A549 treated with GW870086 at 1 μM for 4 hours (cell line): ENCODE results near the gene FGL2. TPM values are rescaled to one million over a fixed set of nuclear protein-coding genes. Genes with fewer than 3 reads are reported as not detected.

Experiments
- total RNA-seq: library from RNA; stranded (reverse); fragments of 200-300 nt; extraction: Qiagen RNA extraction; gene quantifications from 5 replicates; pipeline ENCODE4 v1.2.3, GENCODE V29; 2022; ENCODE audit warnings: low read depth

The FGL2 gene
- total RNA-seq = not detected in 5 replicates

GRCh38 chr7:77199013-77199966, at the start of gene FGL2:
TSS of gene FGL2 (minus strand) at chr7:77199819. CDS start at chr7:77199793, 26 bp downstream.

Other genes with a start within 250 kb of the FGL2 start
- gene SPDYE17, start 167.5 kb downstream of the FGL2 start, total RNA-seq = not detected in 5 replicates
- 0.13 TPM in 1 of 5 replicates, not detected in the others for gene SPDYE18, start 137.3 kb downstream of the FGL2 start, total RNA-seq
- gene CCDC146, start 77.2 kb downstream of the FGL2 start, total RNA-seq = 0.48 to 0.80 TPM (median 0.64 TPM) in 5 replicates
- gene GSAP, start 216.5 kb upstream of the FGL2 start, total RNA-seq = 2.9 to 3.6 TPM (median 3.3 TPM) in 5 replicates